AG20443 (cell line): ENCODE results near the gene D2HGDH.
"Not testable (repeated sequence)": the region's sequence is repeated elsewhere in the genome, so short reads cannot be mapped to it uniquely, and the experiment has no call there.

Experiments used
- DNase-seq: peaks from one replicate; pipeline ENCODE4 v3.0.0; 2012; ENCODE audit warnings: low spot score, mixed read lengths

The D2HGDH gene

DNA sequence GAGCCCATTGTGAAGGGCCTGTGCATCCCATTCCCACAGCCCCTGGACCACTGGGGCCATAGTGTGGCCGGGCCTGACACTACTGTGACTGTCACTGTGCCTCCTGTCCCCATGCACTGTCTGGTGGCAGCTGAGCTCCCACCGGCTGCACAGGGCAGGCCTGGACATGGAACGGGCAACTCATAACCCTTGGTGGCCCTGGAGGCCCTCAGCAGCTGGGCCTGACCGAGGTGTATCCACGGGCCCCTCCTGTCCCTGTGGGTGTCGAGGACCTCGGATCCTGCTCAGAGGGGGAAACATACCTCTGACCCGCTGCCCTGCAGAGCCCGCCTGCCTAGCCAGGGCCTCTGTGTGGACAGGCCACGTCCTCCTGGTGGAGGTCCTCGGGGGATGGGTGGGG lies 34.4 kb downstream of the D2HGDH start:
- DNase-seq, result peak; percentile 9

DNA sequence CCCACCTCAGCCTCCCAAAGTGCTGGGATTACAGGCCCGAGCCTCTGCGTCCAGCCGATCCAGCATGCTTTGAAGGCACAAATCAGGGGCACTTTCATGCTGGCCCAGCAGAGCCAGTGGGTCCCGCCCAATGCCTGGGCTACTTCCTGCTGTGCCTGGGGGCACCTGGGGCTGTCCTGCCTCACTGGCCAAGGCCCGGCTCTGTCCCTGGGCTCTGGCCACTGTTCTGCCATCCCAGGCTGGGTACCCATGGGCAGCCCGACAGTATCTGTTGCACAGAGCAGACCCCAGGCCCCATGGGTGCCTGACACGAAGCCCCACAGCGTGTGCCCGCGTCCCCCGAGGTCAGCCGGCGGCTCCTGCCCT lies 35.4 kb downstream of the D2HGDH start:
- DNase-seq, result peak; percentile 9

DNA sequence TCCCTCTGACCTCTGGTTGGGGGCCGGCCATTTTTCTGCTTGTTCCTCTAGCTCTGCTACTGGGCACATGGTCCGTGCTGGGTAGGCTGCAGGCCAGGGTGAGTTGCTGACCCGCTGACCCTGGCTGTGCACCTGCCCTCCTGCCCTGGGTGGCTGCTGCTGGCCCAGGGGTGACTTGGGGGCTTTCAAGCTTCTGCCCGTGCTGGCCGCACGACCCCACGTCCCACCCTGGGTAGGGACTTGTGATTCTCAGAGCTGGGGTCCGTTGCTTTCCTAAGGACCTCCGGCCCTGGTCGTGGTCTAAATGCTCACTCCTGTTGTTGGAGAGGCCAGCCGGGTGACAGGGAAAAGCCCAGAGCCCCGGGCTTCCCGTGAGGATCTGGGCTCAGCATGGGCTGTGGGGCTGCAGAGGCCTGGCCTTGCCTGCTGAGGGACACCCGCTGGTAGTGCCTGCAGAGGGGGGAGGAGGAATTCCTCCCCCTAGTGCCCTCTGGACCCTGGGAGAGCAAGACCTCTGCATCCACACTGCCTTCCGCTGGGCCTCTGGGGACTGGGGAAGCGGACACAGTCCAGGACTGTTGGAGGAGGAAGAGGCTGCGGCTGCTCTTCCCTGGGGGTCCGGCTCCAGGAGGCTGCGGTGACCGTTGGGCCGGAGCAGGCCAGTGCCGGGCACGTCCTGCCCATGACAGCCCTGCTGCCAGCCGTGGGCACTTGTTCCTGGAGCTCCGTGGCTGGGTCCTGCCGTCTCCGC lies 35.9 kb downstream of the D2HGDH start:
- DNase-seq, result peak; percentile 11

DNA sequence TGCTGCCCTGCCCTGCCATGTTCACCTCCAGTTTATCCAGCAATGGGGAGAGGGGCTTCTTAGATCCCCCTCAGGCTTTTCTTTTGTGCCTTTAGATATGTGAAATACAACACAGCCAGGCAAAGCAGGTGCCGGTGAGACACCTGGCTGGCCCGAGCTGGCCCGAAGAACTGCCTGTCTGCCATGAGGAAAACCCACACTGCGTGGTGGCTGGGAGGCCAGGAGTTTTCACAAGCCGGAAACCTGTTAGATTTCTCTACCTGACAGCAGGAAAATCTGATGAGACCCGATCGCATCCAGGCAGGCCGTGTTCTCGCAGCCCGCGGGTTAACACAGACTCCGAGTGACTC lies 36.5 kb downstream of the D2HGDH start:
- no peak for DNase-seq

DNA sequence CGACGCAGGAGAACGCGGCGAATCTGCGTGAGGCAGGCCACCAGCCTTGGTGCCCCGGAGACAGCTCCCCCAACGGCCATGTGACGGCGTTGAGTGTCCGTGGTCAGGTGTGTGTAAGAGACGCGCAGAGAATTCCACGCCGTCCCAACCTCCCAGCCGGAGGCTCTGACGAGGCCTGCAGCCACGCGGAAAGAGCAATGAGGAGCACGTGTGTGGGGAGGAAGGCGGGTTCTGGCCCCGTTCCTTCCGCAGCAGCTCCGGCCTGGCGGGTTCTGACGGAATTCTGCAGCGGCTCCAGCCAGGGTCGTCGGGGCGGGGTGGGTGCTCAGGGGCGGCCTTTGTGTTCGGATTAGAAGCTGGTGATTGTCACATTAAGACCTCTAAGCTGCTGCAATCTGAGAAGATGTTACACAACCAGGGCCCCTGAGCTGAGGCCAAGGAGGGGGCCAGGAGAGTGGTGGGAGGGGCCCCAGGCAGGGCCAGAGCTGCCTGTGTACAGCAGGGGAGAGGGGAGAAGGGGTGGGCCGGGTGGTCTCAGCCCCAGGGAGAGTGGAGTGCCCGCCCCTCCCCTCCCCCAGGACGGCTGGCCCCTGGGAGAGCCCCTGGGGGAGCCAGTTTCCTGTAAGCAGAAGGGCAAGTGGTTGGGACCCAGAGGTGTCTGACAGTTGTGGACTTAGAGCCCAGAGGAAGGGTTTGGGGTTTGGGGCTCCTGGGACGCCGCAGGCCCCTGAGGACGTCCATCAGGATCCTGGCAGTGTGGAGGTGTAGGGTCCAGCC lies 37.0 kb downstream of the D2HGDH start:
- DNase-seq, result peak; percentile 74

DNA sequence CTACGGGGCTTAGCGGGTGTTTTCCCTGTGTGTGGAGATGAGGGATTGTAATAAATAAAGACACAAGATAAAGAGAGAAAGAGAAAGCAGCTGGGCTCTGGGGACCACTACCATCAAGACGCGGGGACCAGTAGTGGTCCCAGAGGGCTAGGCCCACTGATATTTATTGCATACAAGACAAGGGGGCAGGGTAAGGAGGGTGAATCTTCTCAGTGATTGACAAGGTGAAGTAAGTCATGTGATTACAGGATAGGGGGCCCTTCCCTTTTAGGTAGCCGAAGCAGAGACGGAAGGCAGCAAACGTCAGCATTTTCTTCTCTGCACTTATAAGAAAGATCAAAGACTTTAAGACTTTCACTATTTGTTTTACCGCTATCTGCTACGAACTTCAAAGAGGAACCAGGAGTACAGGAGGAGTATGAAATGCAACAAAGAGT lies 37.7 kb downstream of the D2HGDH start:
- no peak for DNase-seq

DNA sequence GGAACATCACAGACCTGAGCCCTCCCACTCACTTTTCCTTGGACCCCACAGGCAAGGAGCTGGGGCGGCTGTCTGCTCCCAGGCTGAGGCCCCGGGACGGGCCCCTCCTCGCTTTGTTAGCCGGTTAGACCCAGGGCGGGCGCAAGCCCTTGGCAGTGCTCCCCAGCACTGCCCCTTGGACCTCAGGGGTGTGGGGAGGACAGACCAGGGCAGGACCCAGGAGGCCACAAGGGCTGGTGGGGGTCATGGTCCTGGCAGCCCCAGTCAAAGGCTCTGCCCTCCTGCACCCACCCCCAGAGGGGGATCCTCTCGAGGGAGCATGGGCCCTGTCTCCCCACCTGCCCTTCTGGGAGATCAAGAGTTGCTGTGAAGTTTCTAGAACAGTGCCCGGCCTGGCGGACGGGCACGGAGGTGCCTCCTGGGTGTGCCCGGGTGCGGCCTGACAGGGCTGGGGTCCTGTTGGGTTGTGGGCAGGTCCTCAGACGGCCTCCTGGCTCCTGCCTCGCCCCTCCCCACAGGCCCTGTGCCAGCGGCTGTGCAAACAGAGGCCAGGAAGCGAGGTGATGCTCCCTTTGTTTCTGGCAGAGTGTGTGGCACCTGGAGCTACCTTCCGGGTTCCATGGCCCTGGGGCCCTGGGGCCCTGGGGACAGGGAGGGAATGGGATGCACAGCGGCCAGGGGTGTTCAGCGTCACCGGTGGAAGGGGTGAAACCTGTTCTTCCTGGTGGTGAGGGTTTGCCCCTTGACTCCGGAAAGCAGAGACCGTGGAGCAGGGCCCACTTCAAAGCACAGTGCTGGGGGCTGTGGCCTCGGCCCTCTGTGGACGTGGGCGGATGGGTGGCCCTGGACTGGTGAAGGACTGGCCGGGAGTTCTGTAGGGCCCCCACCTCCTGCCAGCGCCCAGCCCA lies 39.3 kb downstream of the D2HGDH start:
- DNase-seq, result no peak

DNA sequence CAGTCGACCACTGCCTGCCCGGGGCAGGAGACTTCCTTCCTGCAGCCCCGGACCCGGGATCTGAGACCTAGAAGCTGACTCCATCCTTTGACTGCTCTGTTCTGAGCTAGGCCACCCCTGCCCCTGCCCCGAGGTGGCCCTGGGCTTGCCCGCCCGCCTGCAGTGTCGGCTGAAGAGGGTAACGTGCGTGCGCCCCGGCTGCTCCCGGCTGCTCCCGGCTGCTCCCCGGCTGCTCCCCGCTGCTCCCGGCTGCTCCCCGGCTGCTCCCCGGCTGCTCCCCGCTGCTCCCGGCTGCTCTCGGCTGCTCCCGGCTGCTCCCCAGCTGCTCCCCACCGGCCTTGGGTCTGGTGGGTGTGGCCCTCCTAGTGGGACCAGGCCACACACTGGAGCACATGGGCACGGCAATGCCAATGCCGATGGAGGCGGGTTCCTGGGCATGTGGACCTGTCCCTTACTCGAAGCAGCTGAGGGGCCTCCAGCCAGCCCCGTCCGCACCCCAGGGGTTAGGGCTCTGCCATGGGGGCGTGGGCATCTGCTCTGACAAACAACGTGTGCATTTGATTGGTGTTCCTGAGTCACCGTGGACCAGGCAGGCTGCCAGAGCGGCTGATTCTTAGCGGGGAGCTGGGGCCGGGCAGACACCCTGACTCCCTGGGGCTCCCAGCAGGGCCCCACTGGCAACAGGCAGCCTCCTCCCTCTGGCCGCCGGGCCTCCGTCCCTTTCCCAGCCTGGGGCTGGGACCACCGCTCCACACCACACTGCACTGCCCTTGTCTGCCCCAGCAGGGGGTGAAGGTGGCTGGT lies 40.2 kb downstream of the D2HGDH start:
- peak; percentile 93 for DNase-seq

DNA sequence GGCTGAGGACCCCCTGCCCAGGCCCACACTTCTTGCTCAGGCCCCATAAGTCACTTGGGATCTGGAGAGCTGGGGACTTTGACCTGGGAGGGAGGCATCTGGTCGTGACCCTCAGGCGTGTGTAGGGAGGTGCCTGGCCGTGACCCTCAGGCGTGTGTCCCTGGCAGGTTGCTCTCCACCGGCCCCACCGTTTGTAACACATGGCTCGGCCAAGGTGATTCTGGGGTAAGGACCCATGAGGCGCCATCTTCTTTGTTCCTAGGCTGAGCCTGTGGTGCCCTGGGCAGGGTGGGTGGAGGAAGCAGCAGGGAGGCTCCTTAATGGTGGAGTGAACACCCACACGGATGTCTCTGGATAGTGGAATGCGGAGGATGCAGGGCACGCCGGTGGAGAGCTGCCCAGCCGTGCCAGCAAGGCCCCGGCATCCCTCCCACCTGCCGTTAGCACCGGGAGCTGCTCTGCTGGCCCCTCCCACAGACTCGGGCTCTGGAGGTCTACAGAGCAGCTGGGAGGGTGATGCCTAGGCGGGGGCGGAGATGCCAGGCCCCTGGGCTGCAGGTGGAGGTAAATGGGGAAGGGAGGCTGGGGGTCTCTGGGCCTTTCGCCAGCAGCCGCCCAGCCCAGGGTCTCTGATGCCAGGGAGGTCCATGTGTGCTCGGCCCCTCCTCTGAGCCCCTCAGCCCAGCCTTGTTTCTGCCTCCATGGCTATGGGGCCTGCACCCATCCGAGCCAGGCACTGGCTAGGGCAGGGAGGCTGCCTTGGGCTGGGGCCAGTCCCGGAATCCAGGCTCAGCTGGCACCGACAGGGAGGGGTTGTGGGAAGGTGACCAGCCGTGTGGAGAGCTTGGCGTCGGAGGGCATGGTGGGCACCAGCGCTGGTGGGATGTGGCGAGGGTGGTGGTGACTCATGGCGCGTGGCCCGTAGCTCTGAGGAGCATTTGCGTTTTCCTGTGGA lies 41.1 kb downstream of the D2HGDH start:
- peak; percentile 11 for DNase-seq

DNA sequence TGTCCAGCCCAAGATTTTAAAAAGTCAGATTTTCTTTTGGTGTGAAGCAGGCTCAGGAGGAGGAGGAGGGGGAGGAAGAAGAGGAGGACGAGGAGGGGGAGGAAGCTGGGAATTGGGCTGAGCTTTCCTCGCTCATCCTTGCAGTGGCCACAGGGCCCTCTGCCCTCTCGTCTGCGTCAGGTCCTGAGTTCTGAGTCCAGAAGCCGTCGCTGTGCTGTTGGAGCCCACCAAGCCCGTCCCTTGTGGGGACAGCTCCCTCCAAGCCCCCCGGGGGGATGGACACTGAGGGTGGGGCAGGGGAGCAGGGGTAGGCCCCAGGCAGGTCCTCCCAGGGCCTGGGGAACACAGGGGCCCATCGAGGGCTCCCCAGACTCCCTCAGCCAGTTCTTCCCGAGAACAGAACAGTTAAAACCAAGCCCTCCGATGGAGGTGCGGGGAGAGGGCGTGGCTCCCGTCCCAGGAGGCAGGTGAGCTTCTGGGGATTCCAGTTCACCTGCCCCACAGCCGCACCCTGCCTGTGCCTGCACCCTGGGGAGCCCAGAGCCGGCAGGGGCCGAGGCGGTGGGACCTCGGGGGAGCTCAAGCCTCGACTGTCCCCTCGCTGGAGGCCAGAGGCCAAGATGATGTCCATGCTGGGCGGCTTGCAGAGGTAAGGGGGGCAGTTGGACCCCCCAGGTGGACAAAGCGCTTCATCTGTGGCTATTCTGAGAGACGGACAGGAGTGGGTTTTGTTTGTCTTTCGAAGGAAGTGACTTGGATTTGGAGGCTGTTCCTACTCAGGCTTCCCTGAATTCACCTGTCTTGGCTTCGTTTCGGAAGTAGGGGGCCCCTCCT lies 42.1 kb downstream of the D2HGDH start, which contains the start of gene GAL3ST2:
Gene GAL3ST2, plus strand, starts transcription at position 487 of the 834 bp plus-strand sequence. Its CDS starts 134 bp downstream, at position 621.
- DNase-seq, result no peak

DNA sequence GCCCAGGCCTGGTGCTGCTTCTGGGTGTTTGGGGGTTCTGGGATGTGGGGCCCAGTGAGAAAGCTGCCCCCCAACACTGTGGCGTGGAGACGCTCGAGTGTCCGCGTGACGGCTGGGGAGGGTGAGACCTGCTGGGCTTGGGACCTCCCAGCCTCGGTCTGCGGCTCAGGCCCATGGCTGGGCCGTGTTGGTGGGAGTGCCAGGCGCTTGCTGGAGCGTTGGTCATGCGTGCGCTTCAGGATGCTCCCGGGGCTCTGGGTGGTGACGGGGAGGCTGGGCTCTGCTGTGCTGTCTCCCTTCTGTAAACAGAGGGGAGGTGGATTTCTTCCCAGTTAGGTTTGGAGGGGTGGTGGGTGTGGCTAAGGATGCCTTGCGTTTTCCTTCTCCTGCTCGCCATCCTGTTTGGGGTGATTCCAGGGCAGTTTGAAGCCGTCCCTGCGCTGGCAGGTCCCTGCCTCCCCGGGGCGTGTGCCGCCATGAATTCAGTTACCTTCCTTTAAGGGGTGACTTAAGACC lies 42.8 kb downstream of the D2HGDH start:
- DNase-seq, result peak; percentile 6

DNA sequence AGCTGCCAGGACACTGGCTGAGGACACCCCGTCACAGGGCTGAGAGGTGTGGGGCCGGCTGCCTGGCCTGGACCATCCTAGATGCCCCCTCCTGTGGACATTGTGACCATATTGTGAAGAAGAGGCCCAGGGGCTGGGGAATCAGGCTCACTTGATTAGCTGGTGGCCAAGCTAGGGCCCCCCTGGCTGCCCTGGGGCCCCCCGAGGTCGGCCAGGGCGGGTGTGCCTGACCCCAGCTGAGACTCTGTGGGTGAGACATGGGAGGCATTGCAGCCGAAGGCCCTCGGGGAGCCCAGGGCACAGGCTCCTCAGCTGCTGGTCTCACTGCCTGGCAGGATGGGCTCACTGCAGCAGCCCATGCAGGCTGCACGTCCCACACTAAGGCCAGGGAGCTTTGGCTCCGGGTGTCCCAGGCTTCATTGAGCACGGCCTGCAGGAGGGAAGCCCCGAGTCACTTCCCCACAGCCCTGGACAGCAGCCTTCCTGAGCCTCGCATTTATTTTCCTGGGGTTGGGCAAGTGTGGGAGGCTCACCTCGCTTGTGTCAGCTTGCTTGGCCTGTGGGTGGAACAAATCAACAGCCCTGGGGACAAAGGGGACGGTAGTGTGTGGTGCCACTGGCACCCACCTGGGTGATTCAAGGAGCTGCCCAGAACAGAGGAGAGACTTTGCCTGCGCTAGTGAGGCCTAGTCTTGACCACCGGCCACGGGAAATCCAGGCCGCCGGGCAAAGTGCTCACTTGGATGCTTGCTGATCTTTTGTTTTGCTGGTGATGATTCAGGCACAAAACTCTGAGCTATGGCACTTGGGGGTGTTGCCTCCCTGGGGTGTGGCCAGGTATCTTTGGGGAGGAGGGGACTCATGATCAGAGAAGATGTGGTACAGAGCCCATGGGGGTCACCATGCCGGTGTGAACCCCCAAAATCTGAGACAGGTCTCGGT lies 43.5 kb downstream of the D2HGDH start:
- peak; percentile 13 for DNase-seq

DNA sequence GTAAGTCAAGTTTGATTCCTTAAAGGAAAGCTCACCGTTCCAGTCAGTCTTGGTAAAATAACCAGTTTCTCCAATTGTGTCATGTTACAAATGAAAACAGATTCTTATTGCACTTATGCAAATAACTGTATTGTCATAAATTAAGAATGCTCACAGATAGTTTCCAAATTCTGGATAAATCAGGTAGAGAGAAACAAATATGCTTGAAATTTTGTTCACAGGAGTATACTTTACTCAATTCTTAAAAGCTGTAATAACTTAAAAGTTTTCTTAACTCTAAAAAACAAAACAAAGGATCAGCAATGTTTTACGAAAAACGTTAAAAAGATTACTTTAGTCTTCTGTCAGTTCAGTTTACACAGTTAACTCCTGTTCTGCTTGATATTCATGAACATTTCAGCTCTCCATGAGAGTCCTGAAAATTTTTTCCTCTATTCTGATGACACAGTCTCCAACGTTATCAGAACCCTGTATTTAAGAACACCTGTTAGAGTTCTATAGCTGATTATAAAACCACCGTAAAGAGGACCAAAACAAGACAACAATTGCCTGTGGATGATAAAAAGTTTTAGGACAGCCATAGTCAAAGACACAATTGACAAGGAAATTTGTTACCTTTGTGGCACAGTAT lies 46.6 kb downstream of the D2HGDH start:
- no peak for DNase-seq

DNA sequence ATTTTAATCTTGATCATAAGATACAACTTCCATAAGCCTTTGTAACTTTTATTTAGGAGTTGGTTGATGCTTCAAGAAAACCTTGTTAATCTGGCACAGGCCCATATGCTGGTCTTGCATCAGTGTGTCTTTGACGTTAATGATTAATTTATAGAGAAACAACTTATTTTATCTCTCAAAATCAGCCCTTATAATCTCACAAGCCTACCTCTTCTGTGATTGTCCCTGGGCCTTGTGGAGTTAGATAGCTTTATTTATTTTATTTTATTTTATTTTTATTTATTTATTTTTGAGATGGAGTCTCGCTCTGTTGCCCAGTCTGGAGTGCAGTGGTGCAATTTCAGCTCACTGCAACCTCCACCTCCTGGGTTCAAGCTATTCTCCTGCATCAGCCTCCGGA lies 47.6 kb downstream of the D2HGDH start:
- DNase-seq, result not testable (repeated sequence)

DNA sequence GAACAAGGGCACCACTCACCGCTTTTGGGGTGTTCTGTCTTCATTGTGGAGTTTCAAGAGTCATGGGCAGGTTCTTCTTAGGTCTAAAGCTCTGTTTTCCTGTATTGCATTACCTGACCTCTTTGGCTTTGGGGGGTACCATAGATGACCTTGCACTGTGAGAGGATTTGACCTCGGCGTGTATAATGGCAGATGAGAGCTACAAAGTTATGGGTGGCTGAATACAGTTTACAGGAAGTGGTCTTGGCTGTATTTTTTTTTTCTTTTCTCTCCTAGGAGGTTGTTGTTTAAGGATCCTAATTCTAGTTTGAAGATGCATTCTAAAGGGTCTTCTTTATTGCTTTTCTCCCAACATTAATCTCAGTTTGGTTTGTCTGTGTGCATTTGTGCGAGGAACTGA lies 53.7 kb downstream of the D2HGDH start:
- no peak for DNase-seq

DNA sequence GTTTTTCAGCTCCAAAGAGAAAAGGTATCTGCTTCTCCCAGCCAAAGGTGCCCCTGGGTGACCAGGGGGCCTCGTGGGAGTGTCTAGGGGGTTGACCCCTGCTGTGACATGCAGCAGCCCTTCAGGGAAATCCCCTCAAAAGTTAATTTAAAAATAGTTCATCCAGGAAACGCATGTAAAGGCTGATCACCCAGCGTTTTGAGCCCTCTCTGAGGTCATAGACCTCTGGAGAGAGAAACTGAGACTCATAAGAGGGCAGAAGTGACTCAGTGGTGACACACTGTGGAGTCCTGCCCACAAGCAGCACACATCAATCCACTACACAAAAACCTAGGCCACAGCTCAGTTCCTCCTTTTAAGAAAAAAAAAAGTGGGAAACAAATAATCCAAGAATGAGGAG lies 54.1 kb downstream of the D2HGDH start:
- no peak for DNase-seq

DNA sequence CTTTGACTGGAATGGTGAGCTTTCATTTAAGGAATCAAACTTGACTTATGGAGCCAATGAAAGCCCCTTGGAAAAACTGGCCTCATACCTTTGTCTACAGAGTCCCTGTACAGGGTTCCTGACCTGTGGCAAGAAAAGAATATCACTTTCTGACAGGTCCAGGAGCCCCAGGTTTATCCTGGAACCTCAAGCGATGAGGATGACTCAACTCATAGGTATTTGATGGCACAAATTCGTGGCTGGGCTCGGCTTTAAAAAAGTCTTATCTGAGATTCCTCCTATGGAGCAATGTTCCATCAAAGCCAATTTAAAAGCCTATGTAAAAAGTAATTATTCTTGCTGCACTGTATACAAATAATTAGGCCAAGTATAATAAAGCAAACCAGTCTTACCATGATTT lies 57.0 kb downstream of the D2HGDH start:
- DNase-seq, result not testable (repeated sequence)

DNA sequence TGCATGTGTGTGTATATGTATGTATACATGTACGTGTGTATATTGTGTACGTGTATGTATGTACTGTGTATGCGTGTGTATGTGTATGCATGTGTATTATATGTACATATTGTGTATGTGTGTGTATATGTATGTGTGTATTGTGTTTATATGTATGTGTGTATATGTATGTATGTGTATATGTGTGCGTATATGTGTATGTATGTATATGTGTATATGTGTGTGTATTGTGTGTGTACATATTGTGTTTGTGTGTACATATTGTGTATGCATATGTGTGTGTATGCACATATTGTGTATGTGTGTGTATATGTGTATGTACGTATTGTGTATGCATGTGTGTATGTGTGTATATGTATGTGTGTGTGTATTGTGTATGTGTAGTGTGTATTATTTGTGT lies 59.0 kb downstream of the D2HGDH start:
- no peak for DNase-seq
